HepG2 (cell line): Measurements from ENCODE around the gene POLR1E. TPM values are rescaled to one million over a fixed set of nuclear protein-coding genes. Genes with fewer than 3 reads are reported as not detected.

Experiments used
- AFF4 ChIP-seq: sonication (generic); formaldehyde crosslinking; IDR thresholded peaks from 2 replicates; pipeline ENCODE4 v1.4.0; 2020; ENCODE audit warnings: missing genetic modification reagents
- ATF2 ChIP-seq: sonication (generic); formaldehyde crosslinking; IDR thresholded peaks from 2 replicates; pipeline ENCODE4 v1.4.0; 2020; ENCODE audit warnings: missing genetic modification reagents
- FOSL1 ChIP-seq: sonication (generic); formaldehyde crosslinking; IDR thresholded peaks from 2 replicates; pipeline ENCODE4 v1.9.0; 2021; ENCODE audit warnings: missing genetic modification reagents, borderline replicate concordance
- FOXA3 ChIP-seq: IDR thresholded peaks from 2 replicates; pipeline ENCODE4 v1.6.1; 2016; ENCODE audit warnings: missing genetic modification reagents, missing compliant biosample characterization
- FOXK2 ChIP-seq: fragments of 450-650 bp; IDR thresholded peaks from 2 replicates; pipeline ENCODE4 v1.6.1; 2016
- FOXO1 ChIP-seq: sonication (generic); formaldehyde crosslinking; IDR thresholded peaks from 2 replicates; pipeline ENCODE4 v1.4.0; 2020; ENCODE audit warnings: missing genetic modification reagents
- JARID2 ChIP-seq: sonication (generic); formaldehyde crosslinking; IDR thresholded peaks from 2 replicates; pipeline ENCODE4 v1.8.1; 2023; ENCODE audit warnings: missing genetic modification reagents, inconsistent platforms; ENCODE audit not compliant: insufficient replicate concordance
- NAIF1 ChIP-seq: sonication (generic); formaldehyde crosslinking; IDR thresholded peaks from 2 replicates; pipeline ENCODE4 v1.5.0; 2020; ENCODE audit warnings: mild to moderate bottlenecking, missing genetic modification reagents, borderline replicate concordance
- RXRA ChIP-seq: sonication (generic); formaldehyde crosslinking; IDR thresholded peaks from 2 replicates; pipeline ENCODE4 v1.5.1; 2020; ENCODE audit warnings: missing genetic modification reagents
- SALL2 ChIP-seq: sonication (generic); formaldehyde crosslinking; IDR thresholded peaks from 2 replicates; pipeline ENCODE4 v1.8.1; 2023; ENCODE audit warnings: mild to moderate bottlenecking, missing genetic modification reagents, inconsistent platforms
- SOX13 ChIP-seq, 3 experiments: fragments of 450-650 bp in 1 of 3; sonication (generic) in 1 of 3; formaldehyde crosslinking in 1 of 3; IDR thresholded peaks in 2 of 3; conservative IDR thresholded peaks in 1 of 3; 2 replicates each; pipeline versions ENCODE4 v1.5.0 to v1.6.1; 2016 to 2020; ENCODE audit warnings: antibody characterized with exemption in 1 of 3, mild to moderate bottlenecking in 1 of 3, missing compliant biosample characterization in 1 of 3, missing genetic modification reagents in 1 of 3, moderate library complexity in 1 of 3
- STAT5B ChIP-seq: sonication (generic); formaldehyde crosslinking; IDR thresholded peaks from 2 replicates; pipeline ENCODE4 v1.4.0; 2020; ENCODE audit warnings: missing genetic modification reagents
- TFAP4 ChIP-seq: sonication (generic); IDR thresholded peaks from 2 replicates; pipeline ENCODE4 v1.6.1; 2016; ENCODE audit warnings: low read depth, borderline replicate concordance
- THAP9 ChIP-seq: sonication (generic); formaldehyde crosslinking; IDR thresholded peaks from 2 replicates; pipeline ENCODE4; 2020; ENCODE audit warnings: missing genetic modification reagents, mild to moderate bottlenecking, borderline replicate concordance
- YEATS2 ChIP-seq: sonication (generic); formaldehyde crosslinking; IDR thresholded peaks from 2 replicates; pipeline ENCODE4 v1.4.0; 2020; ENCODE audit warnings: missing genetic modification reagents, borderline replicate concordance
- ZFP36 ChIP-seq: fragments of 150-350 bp; IDR thresholded peaks from 2 replicates; pipeline ENCODE4 v1.6.1; 2018; ENCODE audit warnings: borderline replicate concordance, low read length, low read depth; ENCODE audit not compliant: partially characterized antibody
- ZFP36L2 ChIP-seq: sonication (generic); formaldehyde crosslinking; IDR thresholded peaks from 2 replicates; pipeline ENCODE4 v1.4.0; 2020; ENCODE audit warnings: missing genetic modification reagents
- ZMYM2 ChIP-seq: sonication (generic); formaldehyde crosslinking; IDR thresholded peaks from 2 replicates; pipeline ENCODE4 v1.8.0; 2022; ENCODE audit warnings: mild to moderate bottlenecking, missing genetic modification reagents
- ZNF33B ChIP-seq: sonication (generic); formaldehyde crosslinking; IDR thresholded peaks from 2 replicates; pipeline ENCODE4 v1.5.1; 2020; ENCODE audit warnings: mild to moderate bottlenecking, missing genetic modification reagents
- ZNF644 ChIP-seq: IDR thresholded peaks from 2 replicates; pipeline ENCODE4 v1.6.1; 2016; ENCODE audit warnings: low read depth
- polyA plus RNA-seq, 8 experiments: library from polyadenylated mRNA; depleted of rRNA in 3 of 8; stranded (reverse) in 7 of 8; unstranded in 1 of 8; fragments of >200 nt; fragmentation: Illumina TruSeq in 4 of 8; extraction: Trizol in 4 of 8; gene quantifications; 2 replicates each; pipeline versions ENCODE4 v1.2.1 to v1.2.3, GENCODE V29; 2011 to 2016; ENCODE audit warnings: low read depth in 4 of 8, missing spikeins in 1 of 8, mixed read lengths in 1 of 8; ENCODE audit not compliant: insufficient read depth in 1 of 8
- total RNA-seq, 5 experiments: library from RNA; depleted of rRNA; stranded (reverse); fragments of >200 nt; fragmentation: Illumina TruSeq; extraction: Trizol; gene quantifications; 2 replicates each; pipeline ENCODE4 v1.2.3, GENCODE V29; 2016; ENCODE audit warnings: low read depth in 1 of 5

POLR1E gene
- total and polyA plus RNA-seq, 2 of the 13 experiments (the other 11 are each of a cell fraction or from before 2014, with no cell fraction given), result 23.0 to 37.8 TPM

GRCh38 chr9:37508135-37508833 lies 22.5 kb downstream of the POLR1E start (continued):
- TF ChIP-seq AFF4 (no peak), ATF2 (CRISPR knock-in tag) (peak; percentile 95), FOXA3 (peak; percentile 92), ZNF33B (CRISPR knock-in tag) (no peak), STAT5B (no peak), FOXO1 (CRISPR knock-in tag) (peak; percentile 81; the same call in 1 of the 2 replicates), SOX13 (IDR thresholded peaks at IDR 0.05) (no peak), SOX13 (CRISPR knock-in tag; conservative IDR thresholded peaks at IDR 0.05 in 1 of 2, IDR thresholded peaks at IDR 0.05 in 1 of 2) (peak in 1 of 2 experiments; percentile 67; a peak in 2 of 4 replicates), FOXK2 (peak; percentile 75; the same call in 1 of the 2 replicates), YEATS2 (peak; percentile 57; the same call in 1 of the 2 replicates), THAP9 (CRISPR knock-in tag) (peak; percentile 48; the same call in 1 of the 2 replicates), ZFP36L2 (no peak), ZFP36 (no peak), RXRA (peak; percentile 97), ZNF644 (CRISPR knock-in tag) (peak; percentile 98), SALL2 (CRISPR knock-in tag) (0 out of 2 replicates have a peak, but pooled peaks have one; percentile 47), FOSL1 (CRISPR knock-in tag) (no peak), ZMYM2 (CRISPR knock-in tag) (0 out of 2 replicates have a peak, but pooled peaks have one; percentile 28), JARID2 (no peak), NAIF1 (CRISPR knock-in tag) (no peak), TFAP4 (peak; percentile 91; the same call in 1 of the 2 replicates)
